Measurements from ENCODE around the gene ZNF304.

ZNF304 gene

GRCh38 chr19:57314146-57314545, 36.9 kb upstream of the ZNF304 start:
- no peak overlapping the region for H3K27ac ChIP-seq
- POLR2A ChIA-PET (ENCODE audit: low non-redundant PET): no interaction called here
- no peak for DNase-seq (ENCODE audit: low spot score)
- CTCF ChIA-PET: no interaction called here
- TF ChIP-seq, protein P1, sequence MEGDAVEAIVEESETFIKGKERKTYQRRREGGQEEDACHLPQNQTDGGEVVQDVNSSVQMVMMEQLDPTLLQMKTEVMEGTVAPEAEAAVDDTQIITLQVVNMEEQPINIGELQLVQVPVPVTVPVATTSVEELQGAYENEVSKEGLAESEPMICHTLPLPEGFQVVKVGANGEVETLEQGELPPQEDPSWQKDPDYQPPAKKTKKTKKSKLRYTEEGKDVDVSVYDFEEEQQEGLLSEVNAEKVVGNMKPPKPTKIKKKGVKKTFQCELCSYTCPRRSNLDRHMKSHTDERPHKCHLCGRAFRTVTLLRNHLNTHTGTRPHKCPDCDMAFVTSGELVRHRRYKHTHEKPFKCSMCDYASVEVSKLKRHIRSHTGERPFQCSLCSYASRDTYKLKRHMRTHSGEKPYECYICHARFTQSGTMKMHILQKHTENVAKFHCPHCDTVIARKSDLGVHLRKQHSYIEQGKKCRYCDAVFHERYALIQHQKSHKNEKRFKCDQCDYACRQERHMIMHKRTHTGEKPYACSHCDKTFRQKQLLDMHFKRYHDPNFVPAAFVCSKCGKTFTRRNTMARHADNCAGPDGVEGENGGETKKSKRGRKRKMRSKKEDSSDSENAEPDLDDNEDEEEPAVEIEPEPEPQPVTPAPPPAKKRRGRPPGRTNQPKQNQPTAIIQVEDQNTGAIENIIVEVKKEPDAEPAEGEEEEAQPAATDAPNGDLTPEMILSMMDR (conservative IDR thresholded peaks at IDR 0.05; ENCODE audit: low read depth): no peak

GRCh38 chr19:57317503-57317902, 33.6 kb upstream of the ZNF304 start:
- POLR2A ChIA-PET (ENCODE audit: low non-redundant PET): no interaction called here
- CTCF ChIA-PET: interaction anchor here (0.6 kb wide), 1 partner anchor 39 kb away, joined by 3 read pairs; no protein-coding TSS in a partner anchor
- no peak overlapping the region for H3K27ac ChIP-seq
- no peak for DNase-seq (ENCODE audit: low spot score)
- TF ChIP-seq, protein P1 (conservative IDR thresholded peaks at IDR 0.05; ENCODE audit: low read depth): no peak

- CTCF ChIA-PET: no interaction called here
- H3K27ac ChIP-seq: peak overlapping the region; percentile 74
- TF ChIP-seq, protein P1 (conservative IDR thresholded peaks at IDR 0.05; ENCODE audit: low read depth): no peak
- POLR2A ChIA-PET (ENCODE audit: low non-redundant PET): interaction anchor here (0.6 kb wide), 3 partner anchors 18 to 685 kb away, joined by 3 read pairs; no protein-coding TSS in a partner anchor
- DNase-seq (ENCODE audit: low spot score): no peak
Measured at GRCh38 chr19:57319869-57320179, 31.2 kb upstream of the ZNF304 start.

DNA sequence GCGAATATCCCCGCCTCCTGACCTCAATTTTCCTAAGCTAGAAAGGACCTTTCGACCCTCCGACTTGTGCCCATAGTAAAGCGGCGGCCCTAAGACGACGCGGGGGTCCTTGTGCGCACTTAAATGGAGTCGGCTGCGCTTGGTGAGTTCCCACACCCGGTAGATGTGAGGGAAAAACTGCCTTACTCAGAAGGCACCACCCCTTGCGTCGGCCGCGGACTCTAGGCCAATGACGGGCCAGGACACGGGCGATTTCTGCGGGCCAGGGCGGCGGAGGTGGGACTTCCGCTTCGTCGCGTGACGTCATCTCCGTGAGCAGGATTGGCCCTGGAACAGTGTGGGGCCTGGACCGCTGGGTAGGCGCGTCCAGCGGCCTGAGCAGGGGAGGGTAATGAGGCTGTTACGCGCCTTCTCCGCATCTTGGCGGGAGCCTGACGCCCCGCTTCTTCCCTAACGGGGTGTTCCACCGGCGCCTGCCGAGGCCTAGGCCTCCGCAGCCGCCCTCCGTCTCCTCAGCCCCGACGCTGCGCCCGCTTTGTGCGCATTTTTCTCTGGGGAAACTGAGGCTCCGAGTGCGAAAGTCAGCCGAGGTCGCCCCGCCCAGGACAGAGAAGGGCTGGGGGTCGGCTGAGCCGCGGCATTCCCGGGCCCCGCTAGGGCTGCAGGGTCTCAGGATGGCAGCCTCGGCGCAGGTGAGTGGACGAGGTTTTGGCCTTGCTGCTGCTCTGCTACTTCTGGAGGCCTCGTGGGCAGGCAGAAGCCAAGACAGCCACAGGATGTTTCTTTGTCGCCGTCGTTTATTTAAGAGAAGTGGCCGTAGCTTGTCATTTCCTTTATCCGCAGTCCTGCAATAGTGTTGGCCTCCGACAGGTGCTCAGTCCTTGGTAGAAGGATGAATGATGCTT, 30.6 kb upstream of the ZNF304 start, which contains the start of gene ZNF543:
Gene ZNF543, plus strand, starts transcription at position 293 of the 905 bp plus-strand sequence. Its CDS starts 382 bp downstream, at position 675.
- ChIA-PET CTCF (no interaction called here), POLR2A (ENCODE audit: low non-redundant PET) (interaction anchor here (0.6 kb wide), 3 partner anchors 18 to 684 kb away, joined by 3 read pairs; no protein-coding TSS in a partner anchor)
- TF ChIP-seq, protein P1 (conservative IDR thresholded peaks at IDR 0.05; ENCODE audit: low read depth): no peak
- H3K27ac ChIP-seq: peak within 1 kb of the TSS; percentile 74
- DNase-seq (ENCODE audit: low spot score): peak; percentile 98

DNA sequence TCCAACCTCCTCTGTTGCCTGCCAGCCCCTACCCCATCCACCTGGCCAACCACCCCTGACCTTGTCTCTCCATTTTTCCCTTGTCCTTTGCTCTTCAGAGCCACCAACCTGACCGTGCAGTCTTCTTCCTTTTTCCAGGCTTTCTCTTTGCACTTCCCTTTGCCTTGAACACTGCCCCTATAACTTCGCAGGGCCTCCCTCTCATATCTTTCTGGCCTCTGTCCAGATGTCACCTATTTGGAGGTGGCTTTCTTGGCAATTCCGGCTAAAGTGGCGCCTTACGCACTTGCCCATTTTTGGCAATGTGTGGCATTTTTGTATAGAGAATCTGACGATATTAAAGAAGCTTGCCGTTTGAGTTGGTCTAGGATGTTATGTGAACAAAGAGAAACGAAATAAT, 30.0 kb upstream of the ZNF304 start:
- TF ChIP-seq, protein P1 (conservative IDR thresholded peaks at IDR 0.05; ENCODE audit: low read depth): no peak
- DNase-seq (ENCODE audit: low spot score): no peak
- H3K27ac ChIP-seq: peak overlapping the region; percentile 74
- ChIA-PET POLR2A (ENCODE audit: low non-redundant PET) (no interaction called here), CTCF (no interaction called here)

- ChIA-PET CTCF (no interaction called here), POLR2A (ENCODE audit: low non-redundant PET) (no interaction called here)
- TF ChIP-seq, protein P1 (conservative IDR thresholded peaks at IDR 0.05; ENCODE audit: low read depth): no peak
- H3K27ac ChIP-seq: no peak overlapping the region
- no peak for DNase-seq (ENCODE audit: low spot score)
Measured at GRCh38 chr19:57321751-57322150, 29.3 kb upstream of the ZNF304 start.
